Left renal pelvis (tissue), 4 donors: ENCODE results near the gene PHF1. TPM values are rescaled to one million over a fixed set of nuclear protein-coding genes. Genes with fewer than 3 reads are reported as not detected.

Experiments
- DNase-seq, 4 donors: peaks; one replicate each; pipeline ENCODE4 v3.0.0-alpha.2; 2013; ENCODE audit warnings: low read depth in 4 of 4, low spot score in 3 of 4
- polyA plus RNA-seq, 4 donors: library from polyadenylated mRNA; unstranded; fragments of 120-200 nt; gene quantifications; one replicate each; pipeline ENCODE4 v1.2.1, GENCODE V29; 2013; ENCODE audit not compliant: insufficient read length in 4 of 4

The PHF1 gene
- polyA plus RNA-seq, 4 donors, result 65.4 to 87.7 (median 73.4) TPM

GRCh38 chr6:33453393-33454008, 42.7 kb downstream of the PHF1 start:
- no peak for DNase-seq

- DNase-seq, result peak; percentile 87 to 90 (median 88)
Measured at GRCh38 chr6:33454009-33454946, 43.5 kb downstream of the PHF1 start, which contains the start of gene ZBTB9. Gene ZBTB9 (plus strand): TSS chr6:33454576. CDS start chr6:33455101, 525 bp downstream.

GRCh38 chr6:33455051-33455450, 44.2 kb downstream of the PHF1 start:
- no peak for DNase-seq

- DNase-seq, result no peak
Measured at GRCh38 chr6:33456156-33456555, 45.3 kb downstream of the PHF1 start.

GRCh38 chr6:33458676-33459075, 47.9 kb downstream of the PHF1 start:
- DNase-seq, result no peak

GRCh38 chr6:33459226-33459625, 48.4 kb downstream of the PHF1 start:
- DNase-seq, result no peak

Other genes with a start within 250 kb of the PHF1 start
- 1 to 10 TPM; 3.0 to 6.9 (median 4.1) TPM for gene COL11A2, start 218.5 kb upstream of the PHF1 start, polyA plus RNA-seq
- gene RXRB, start 210.3 kb upstream of the PHF1 start, polyA plus RNA-seq, result 10 to 100 TPM; 47.0 to 66.5 (median 55.5) TPM
- 100 to 1,000 TPM in 3 of 4 donors, 10 to 100 TPM in 1; 91.9 to 139 (median 116) TPM for gene SLC39A7, start 210.1 kb upstream of the PHF1 start, polyA plus RNA-seq
- gene HSD17B8, start 206.4 kb upstream of the PHF1 start, polyA plus RNA-seq, result 10 to 100 TPM; 10.7 to 29.1 (median 22.2) TPM
- 10 to 100 TPM; 52.8 to 70.6 (median 56.2) TPM for gene RING1, start 202.5 kb upstream of the PHF1 start, polyA plus RNA-seq
- 10 to 100 TPM; 53.1 to 96.0 (median 75.1) TPM for gene VPS52, start 139.1 kb upstream of the PHF1 start, polyA plus RNA-seq
- gene RPS18, start 138.9 kb upstream of the PHF1 start, polyA plus RNA-seq, result 1,000 to 10,000 TPM; 2,948 to 3,391 (median 3,096) TPM
- 1 to 10 TPM; 2.5 to 5.0 (median 3.8) TPM for gene B3GALT4, start 133.9 kb upstream of the PHF1 start, polyA plus RNA-seq
- gene WDR46, start 121.8 kb upstream of the PHF1 start, polyA plus RNA-seq, result 10 to 100 TPM; 54.9 to 82.1 (median 59.9) TPM
- gene PFDN6, start 121.4 kb upstream of the PHF1 start, polyA plus RNA-seq, result 10 to 100 TPM; 41.9 to 78.2 (median 75.1) TPM
- gene RGL2, start 112.1 kb upstream of the PHF1 start, polyA plus RNA-seq, result 100 to 1,000 TPM in 2 of 4 donors, 10 to 100 TPM in 2; 96.7 to 133 (median 103) TPM
- gene TAPBP, start 96.9 kb upstream of the PHF1 start, polyA plus RNA-seq, result 10 to 100 TPM; 26.9 to 49.5 (median 38.4) TPM
- 10 to 100 TPM; 20.1 to 25.5 (median 21.4) TPM for gene ZBTB22, start 93.3 kb upstream of the PHF1 start, polyA plus RNA-seq
- gene DAXX, start 88.1 kb upstream of the PHF1 start, polyA plus RNA-seq, result 10 to 100 TPM; 45.3 to 58.9 (median 54.1) TPM
- 10 to 100 TPM; 35.0 to 47.3 (median 37.7) TPM for gene KIFC1, start 19.2 kb upstream of the PHF1 start, polyA plus RNA-seq
- gene CUTA, start 7.1 kb downstream of the PHF1 start, polyA plus RNA-seq, result 100 to 1,000 TPM; 150 to 250 (median 226) TPM
- 10 to 100 TPM; 20.9 to 42.3 (median 33.1) TPM for gene SYNGAP1, start 9.1 kb downstream of the PHF1 start, polyA plus RNA-seq
- 10 to 100 TPM in 3 of 4 donors, 1 to 10 TPM in 1; 9.2 to 17.6 (median 14.2) TPM for gene ZBTB9, start 43.6 kb downstream of the PHF1 start, polyA plus RNA-seq
- gene BAK1, start 169.3 kb downstream of the PHF1 start, polyA plus RNA-seq, result 10 to 100 TPM; 13.5 to 23.7 (median 21.8) TPM
- gene ITPR3, start 210.3 kb downstream of the PHF1 start, polyA plus RNA-seq, result 10 to 100 TPM in 1 of 4 donors, 1 to 10 TPM in 3; 7.5 to 17.0 (median 9.0) TPM